ENCODE data around the gene CAPRIN2. TPM values are rescaled to one million over a fixed set of nuclear protein-coding genes. Genes with fewer than 3 reads are reported as not detected.

CAPRIN2 gene
- total and polyA plus RNA-seq, 2 experiments from 2014 or later: 36.5 to 41.3 TPM

DNA sequence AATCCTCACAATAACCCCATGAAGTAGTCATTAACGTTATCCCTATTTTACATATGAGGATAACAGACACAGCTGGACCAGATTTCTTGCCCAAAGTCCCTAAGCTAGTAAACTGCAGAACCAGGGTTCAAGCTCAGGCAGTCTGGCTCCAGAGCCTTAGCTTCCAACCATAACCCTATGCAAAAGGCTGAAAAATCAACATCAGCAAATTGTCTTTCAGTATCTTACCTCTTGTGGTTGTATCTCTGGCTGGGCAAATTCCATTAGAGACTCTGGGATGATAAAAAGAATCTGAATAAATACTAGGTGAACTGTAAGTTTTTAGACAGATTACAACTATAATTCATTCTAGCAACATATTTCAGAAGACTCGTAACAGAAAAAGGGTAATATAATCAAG lies 24.7 kb downstream of the CAPRIN2 start (continued):
- TF ChIP-seq, protein P1, sequence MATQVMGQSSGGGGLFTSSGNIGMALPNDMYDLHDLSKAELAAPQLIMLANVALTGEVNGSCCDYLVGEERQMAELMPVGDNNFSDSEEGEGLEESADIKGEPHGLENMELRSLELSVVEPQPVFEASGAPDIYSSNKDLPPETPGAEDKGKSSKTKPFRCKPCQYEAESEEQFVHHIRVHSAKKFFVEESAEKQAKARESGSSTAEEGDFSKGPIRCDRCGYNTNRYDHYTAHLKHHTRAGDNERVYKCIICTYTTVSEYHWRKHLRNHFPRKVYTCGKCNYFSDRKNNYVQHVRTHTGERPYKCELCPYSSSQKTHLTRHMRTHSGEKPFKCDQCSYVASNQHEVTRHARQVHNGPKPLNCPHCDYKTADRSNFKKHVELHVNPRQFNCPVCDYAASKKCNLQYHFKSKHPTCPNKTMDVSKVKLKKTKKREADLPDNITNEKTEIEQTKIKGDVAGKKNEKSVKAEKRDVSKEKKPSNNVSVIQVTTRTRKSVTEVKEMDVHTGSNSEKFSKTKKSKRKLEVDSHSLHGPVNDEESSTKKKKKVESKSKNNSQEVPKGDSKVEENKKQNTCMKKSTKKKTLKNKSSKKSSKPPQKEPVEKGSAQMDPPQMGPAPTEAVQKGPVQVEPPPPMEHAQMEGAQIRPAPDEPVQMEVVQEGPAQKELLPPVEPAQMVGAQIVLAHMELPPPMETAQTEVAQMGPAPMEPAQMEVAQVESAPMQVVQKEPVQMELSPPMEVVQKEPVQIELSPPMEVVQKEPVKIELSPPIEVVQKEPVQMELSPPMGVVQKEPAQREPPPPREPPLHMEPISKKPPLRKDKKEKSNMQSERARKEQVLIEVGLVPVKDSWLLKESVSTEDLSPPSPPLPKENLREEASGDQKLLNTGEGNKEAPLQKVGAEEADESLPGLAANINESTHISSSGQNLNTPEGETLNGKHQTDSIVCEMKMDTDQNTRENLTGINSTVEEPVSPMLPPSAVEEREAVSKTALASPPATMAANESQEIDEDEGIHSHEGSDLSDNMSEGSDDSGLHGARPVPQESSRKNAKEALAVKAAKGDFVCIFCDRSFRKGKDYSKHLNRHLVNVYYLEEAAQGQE (IDR thresholded peaks at IDR 0.05; ENCODE audit: unreplicated experiment): no peak
- TF ChIP-seq CREB1 (CRISPR knock-in tag; IDR thresholded peaks at IDR 0.05; ENCODE audit: low read depth) (no peak), ZNF114 (CRISPR knock-in tag; IDR thresholded peaks at IDR 0.05) (no peak), POLR2AphosphoS5 (IDR thresholded peaks at IDR 0.05; ENCODE audit: low read depth) (no peak), NANOG (IDR thresholded peaks at IDR 0.05; ENCODE audit: borderline replicate concordance) (no peak), EZH2phosphoT487 (IDR thresholded peaks at IDR 0.05; ENCODE audit: unreplicated experiment) (no peak), JUNB (IDR thresholded peaks at IDR 0.05; ENCODE audit: unreplicated experiment) (no peak)

DNA sequence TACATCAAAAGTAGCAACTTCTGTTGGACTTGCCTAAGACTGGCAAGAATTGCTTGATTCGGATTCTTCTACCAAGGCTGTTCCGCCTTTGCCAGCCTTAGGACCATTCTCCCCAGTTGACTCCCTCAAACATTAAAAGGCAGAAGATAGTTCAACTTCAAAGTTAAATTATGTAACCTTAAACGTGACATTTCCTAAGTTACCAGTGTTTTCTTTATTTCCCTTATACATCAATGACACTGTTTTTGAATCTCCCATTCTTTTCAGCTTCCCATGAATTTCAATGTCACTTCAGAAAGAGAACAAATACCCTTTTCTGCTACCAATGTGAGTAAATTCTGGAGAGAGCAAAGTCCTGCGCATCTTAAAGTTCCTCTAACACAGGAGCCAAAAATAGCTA lies 25.2 kb downstream of the CAPRIN2 start:
- no peak overlapping the region for H3K27ac ChIP-seq (ENCODE audit: low read depth)
- H4K20me1 ChIP-seq (replicated peaks; ENCODE audit: insufficient read depth): peaks cover 9% of the 10 kb centered on the region
- no peaks in the 10 kb centered on the region for H3F3A ChIP-seq (replicated peaks; ENCODE audit: low read depth)
- DNase-seq (ENCODE audit: low spot score): no peak
- peaks cover 16% of the 10 kb centered on the region; the same call in 1 of the 2 replicates for H3K36me3 ChIP-seq (ENCODE audit: insufficient read depth)
- Mint-ChIP-seq H3K27me3 (ENCODE audit: insufficient read depth, low read depth, poor library complexity) (no peaks in the 10 kb centered on the region), H3K9me3 (no peaks in the 10 kb centered on the region), H3K4me1 (no peaks in the 10 kb centered on the region), H3K36me3 (ENCODE audit: low read depth) (peaks cover 36% of the 10 kb centered on the region), H3K27ac (no peak overlapping the region), H3K4me3 (no peak overlapping the region)
- no peak overlapping the region for H3K4me3 ChIP-seq
- no peak overlapping the region for H3K4me2 ChIP-seq
- ATAC-seq: no peak
- H3K79me2 ChIP-seq (replicated peaks; ENCODE audit: insufficient read depth): peaks cover 18% of the 10 kb centered on the region
- no peak overlapping the region for H2AFZ ChIP-seq
- H3K9me2 ChIP-seq (ENCODE audit: insufficient read depth): no peaks in the 10 kb centered on the region
- H3K4me1 ChIP-seq (ENCODE audit: insufficient read depth): no peaks in the 10 kb centered on the region
- no peaks in the 10 kb centered on the region for H3K27me3 ChIP-seq (ENCODE audit: insufficient read depth)
- TF ChIP-seq JUNB (IDR thresholded peaks at IDR 0.05; ENCODE audit: unreplicated experiment) (no peak), ZNF114 (CRISPR knock-in tag; IDR thresholded peaks at IDR 0.05) (no peak), CREB1 (CRISPR knock-in tag; IDR thresholded peaks at IDR 0.05; ENCODE audit: low read depth) (no peak), POLR2AphosphoS5 (IDR thresholded peaks at IDR 0.05; ENCODE audit: low read depth) (no peak), NANOG (IDR thresholded peaks at IDR 0.05; ENCODE audit: borderline replicate concordance) (no peak), EZH2 (IDR thresholded peaks at IDR 0.05; ENCODE audit: low read depth, unreplicated experiment) (no peak), EZH2phosphoT487 (IDR thresholded peaks at IDR 0.05; ENCODE audit: unreplicated experiment) (no peak)
- TF ChIP-seq, protein P2, sequence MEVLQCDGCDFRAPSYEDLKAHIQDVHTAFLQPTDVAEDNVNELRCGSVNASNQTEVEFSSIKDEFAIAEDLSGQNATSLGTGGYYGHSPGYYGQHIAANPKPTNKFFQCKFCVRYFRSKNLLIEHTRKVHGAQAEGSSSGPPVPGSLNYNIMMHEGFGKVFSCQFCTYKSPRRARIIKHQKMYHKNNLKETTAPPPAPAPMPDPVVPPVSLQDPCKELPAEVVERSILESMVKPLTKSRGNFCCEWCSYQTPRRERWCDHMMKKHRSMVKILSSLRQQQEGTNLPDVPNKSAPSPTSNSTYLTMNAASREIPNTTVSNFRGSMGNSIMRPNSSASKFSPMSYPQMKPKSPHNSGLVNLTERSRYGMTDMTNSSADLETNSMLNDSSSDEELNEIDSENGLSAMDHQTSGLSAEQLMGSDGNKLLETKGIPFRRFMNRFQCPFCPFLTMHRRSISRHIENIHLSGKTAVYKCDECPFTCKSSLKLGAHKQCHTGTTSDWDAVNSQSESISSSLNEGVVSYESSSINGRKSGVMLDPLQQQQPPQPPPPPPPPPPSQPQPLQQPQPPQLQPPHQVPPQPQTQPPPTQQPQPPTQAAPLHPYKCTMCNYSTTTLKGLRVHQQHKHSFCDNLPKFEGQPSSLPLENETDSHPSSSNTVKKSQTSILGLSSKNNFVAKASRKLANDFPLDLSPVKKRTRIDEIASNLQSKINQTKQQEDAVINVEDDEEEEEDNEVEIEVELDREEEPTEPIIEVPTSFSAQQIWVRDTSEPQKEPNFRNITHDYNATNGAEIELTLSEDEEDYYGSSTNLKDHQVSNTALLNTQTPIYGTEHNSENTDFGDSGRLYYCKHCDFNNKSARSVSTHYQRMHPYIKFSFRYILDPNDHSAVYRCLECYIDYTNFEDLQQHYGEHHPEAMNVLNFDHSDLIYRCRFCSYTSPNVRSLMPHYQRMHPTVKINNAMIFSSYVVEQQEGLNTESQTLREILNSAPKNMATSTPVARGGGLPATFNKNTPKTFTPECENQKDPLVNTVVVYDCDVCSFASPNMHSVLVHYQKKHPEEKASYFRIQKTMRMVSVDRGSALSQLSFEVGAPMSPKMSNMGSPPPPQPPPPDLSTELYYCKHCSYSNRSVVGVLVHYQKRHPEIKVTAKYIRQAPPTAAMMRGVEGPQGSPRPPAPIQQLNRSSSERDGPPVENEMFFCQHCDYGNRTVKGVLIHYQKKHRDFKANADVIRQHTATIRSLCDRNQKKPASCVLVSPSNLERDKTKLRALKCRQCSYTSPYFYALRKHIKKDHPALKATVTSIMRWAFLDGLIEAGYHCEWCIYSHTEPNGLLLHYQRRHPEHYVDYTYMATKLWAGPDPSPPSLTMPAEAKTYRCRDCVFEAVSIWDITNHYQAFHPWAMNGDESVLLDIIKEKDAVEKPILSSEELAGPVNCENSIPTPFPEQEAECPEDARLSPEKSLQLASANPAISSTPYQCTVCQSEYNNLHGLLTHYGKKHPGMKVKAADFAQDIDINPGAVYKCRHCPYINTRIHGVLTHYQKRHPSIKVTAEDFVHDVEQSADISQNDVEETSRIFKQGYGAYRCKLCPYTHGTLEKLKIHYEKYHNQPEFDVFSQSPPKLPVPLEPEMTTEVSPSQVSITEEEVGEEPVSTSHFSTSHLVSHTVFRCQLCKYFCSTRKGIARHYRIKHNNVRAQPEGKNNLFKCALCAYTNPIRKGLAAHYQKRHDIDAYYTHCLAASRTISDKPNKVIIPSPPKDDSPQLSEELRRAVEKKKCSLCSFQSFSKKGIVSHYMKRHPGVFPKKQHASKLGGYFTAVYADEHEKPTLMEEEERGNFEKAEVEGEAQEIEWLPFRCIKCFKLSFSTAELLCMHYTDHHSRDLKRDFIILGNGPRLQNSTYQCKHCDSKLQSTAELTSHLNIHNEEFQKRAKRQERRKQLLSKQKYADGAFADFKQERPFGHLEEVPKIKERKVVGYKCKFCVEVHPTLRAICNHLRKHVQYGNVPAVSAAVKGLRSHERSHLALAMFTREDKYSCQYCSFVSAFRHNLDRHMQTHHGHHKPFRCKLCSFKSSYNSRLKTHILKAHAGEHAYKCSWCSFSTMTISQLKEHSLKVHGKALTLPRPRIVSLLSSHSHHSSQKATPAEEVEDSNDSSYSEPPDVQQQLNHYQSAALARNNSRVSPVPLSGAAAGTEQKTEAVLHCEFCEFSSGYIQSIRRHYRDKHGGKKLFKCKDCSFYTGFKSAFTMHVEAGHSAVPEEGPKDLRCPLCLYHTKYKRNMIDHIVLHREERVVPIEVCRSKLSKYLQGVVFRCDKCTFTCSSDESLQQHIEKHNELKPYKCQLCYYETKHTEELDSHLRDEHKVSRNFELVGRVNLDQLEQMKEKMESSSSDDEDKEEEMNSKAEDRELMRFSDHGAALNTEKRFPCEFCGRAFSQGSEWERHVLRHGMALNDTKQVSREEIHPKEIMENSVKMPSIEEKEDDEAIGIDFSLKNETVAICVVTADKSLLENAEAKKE (CRISPR knock-in tag; IDR thresholded peaks at IDR 0.05): no peak
- TF ChIP-seq, protein P1 (IDR thresholded peaks at IDR 0.05; ENCODE audit: unreplicated experiment): no peak
- TF ChIP-seq, protein P3, sequence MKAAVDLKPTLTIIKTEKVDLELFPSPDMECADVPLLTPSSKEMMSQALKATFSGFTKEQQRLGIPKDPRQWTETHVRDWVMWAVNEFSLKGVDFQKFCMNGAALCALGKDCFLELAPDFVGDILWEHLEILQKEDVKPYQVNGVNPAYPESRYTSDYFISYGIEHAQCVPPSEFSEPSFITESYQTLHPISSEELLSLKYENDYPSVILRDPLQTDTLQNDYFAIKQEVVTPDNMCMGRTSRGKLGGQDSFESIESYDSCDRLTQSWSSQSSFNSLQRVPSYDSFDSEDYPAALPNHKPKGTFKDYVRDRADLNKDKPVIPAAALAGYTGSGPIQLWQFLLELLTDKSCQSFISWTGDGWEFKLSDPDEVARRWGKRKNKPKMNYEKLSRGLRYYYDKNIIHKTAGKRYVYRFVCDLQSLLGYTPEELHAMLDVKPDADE (IDR thresholded peaks at IDR 0.05): no peak
